Gastroesophageal sphincter (tissue), 4 donors: ENCODE measurements around the gene ADAM12. TPM values are rescaled to one million over a fixed set of nuclear protein-coding genes. Genes with fewer than 3 reads are reported as not detected.

Source experiments
- ATAC-seq: fragments of 150-250 bp; one replicate; pipeline ENCODE4 v1.9.1; 2016; ENCODE audit warnings: mild to moderate bottlenecking, moderate library complexity
- H3K27ac ChIP-seq, 4 donors: fragments of 200-600 bp; sonication (generic) in 3 of 4; 1 replicate in 3 of 4; 2 replicates in 1 of 4; pipeline ENCODE4 v1.5.1; 2016 to 2019
- H3K27me3 ChIP-seq: fragments of 200-600 bp; sonication (generic); one replicate; pipeline ENCODE4 v1.5.1; 2019
- H3K36me3 ChIP-seq, 2 donors: fragments of 200-600 bp; sonication (generic); one replicate each; pipeline ENCODE4 v1.5.1; 2019; ENCODE audit warnings: control low read depth in 1 of 2
- H3K4me1 ChIP-seq, 3 donors: fragments of 200-600 bp; sonication (generic); 1 replicate in 2 of 3; 2 replicates in 1 of 3; pipeline ENCODE4 v1.5.1; 2016 to 2019; ENCODE audit warnings: control low read depth in 2 of 3
- H3K4me3 ChIP-seq, 2 donors: fragments of 200-600 bp; sonication (generic); one replicate each; pipeline ENCODE4 v1.5.1; 2019; ENCODE audit warnings: mild to moderate bottlenecking in 1 of 2, moderate library complexity in 1 of 2
- H3K9me3 ChIP-seq, 3 donors: fragments of 200-600 bp; sonication (generic); one replicate each; pipeline ENCODE4 v1.5.1; 2017 to 2019; ENCODE audit warnings: control low read depth in 2 of 3
- CTCF ChIP-seq, 4 experiments: fragments of 200-600 bp in 2 of 4; fragments of 450-650 bp in 2 of 4; sonication (generic) in 1 of 4; IDR thresholded peaks; one replicate each; pipeline ENCODE4 v1.5.1; 2017 to 2019; ENCODE audit warnings: antibody characterized with exemption in 4 of 4, mild to moderate bottlenecking in 2 of 4, moderate library complexity in 2 of 4
- EP300 ChIP-seq: sonication (generic); formaldehyde crosslinking; IDR thresholded peaks from one replicate; pipeline ENCODE4 v1.6.1; 2017; ENCODE audit warnings: antibody characterized with exemption, mild to moderate bottlenecking
- POLR2A ChIP-seq, 2 donors: fragments of 450-650 bp; IDR thresholded peaks; one replicate each; pipeline ENCODE4 v1.6.1; 2017; ENCODE audit warnings: antibody characterized with exemption in 2 of 2, mild to moderate bottlenecking in 2 of 2, moderate library complexity in 1 of 2
- POLR2AphosphoS5 ChIP-seq: sonication (generic); formaldehyde crosslinking; IDR thresholded peaks from one replicate; pipeline ENCODE4 v1.6.1; 2017; ENCODE audit warnings: antibody characterized with exemption
- WGBS, 2 donors: methylation state at CpG; one replicate each; pipeline ENCODE4 v1.1.5; 2018; ENCODE audit warnings: low coverage in 1 of 2; 5-methylcytosine and 5-hydroxymethylcytosine counted together
- total RNA-seq, 4 donors: library from RNA; depleted of rRNA; stranded (reverse); fragments of >200 nt; gene quantifications; one replicate each; pipeline ENCODE4 v1.1.0, GENCODE V29; 2016

The ADAM12 gene
- total RNA-seq, 4 donors from 2014 or later, result 0.27 to 1.2 (median 0.89) TPM

- no peak overlapping the region for H3K4me3 ChIP-seq
- H3K9me3 ChIP-seq, result no peaks in the 10 kb centered on the region
- no peak for TF ChIP-seq POLR2AphosphoS5
- TF ChIP-seq EP300, result no peak
- no peak for TF ChIP-seq POLR2A (IDR thresholded peaks at IDR 0.05)
- TF ChIP-seq CTCF (IDR thresholded peaks at IDR 0.05), result no peak
- no peaks in the 10 kb centered on the region for H3K4me1 ChIP-seq
- ATAC-seq, result no peak
- H3K27ac ChIP-seq, result no peak overlapping the region
- H3K36me3 ChIP-seq, result no peaks in the 10 kb centered on the region
- peaks cover 3% of the 10 kb centered on the region for H3K27me3 ChIP-seq
- 88 to 90% methylated on average over 2 to 3 of the region's 3 CpGs for WGBS, 2 donors
These were observed 8.9 kb upstream of the ADAM12 start for GRCh38 chr10:126397156-126397555.

- no peaks in the 10 kb centered on the region for H3K4me1 ChIP-seq
- H3K4me3 ChIP-seq, result no peak overlapping the region
- H3K36me3 ChIP-seq, result no peaks in the 10 kb centered on the region
- no peak overlapping the region for H3K27ac ChIP-seq
- peaks cover 17% of the 10 kb centered on the region for H3K27me3 ChIP-seq
- ATAC-seq, result no peak
- TF ChIP-seq CTCF (IDR thresholded peaks at IDR 0.05) (no peak), POLR2A (IDR thresholded peaks at IDR 0.05) (no peak), EP300 (no peak), POLR2AphosphoS5 (no peak)
- H3K9me3 ChIP-seq, result no peaks in the 10 kb centered on the region
- 79 to 100% methylated on average over 1 to 2 of the region's 2 CpGs for WGBS, 2 donors
These were observed 6.7 kb upstream of the ADAM12 start for GRCh38 chr10:126394948-126395347.

- Histone ChIP-seq H3K36me3 (no peaks in the 10 kb centered on the region), H3K27ac (no peak overlapping the region), H3K27me3 (peaks cover 30% of the 10 kb centered on the region), H3K9me3 (no peaks in the 10 kb centered on the region), H3K4me1 (peaks cover 0 to 7% (median 0%) of the 10 kb centered on the region in 3 donors), H3K4me3 (no peak overlapping the region)
- no peak for ATAC-seq
- WGBS, 2 donors, result 91 to 98% methylated on average over 4 of the region's 4 CpGs
- TF ChIP-seq POLR2A (IDR thresholded peaks at IDR 0.05), result no peak
- no peak for TF ChIP-seq CTCF (IDR thresholded peaks at IDR 0.05)
- no peak for TF ChIP-seq POLR2AphosphoS5
- TF ChIP-seq EP300, result no peak
These were observed 4.8 kb upstream of the ADAM12 start for GRCh38 chr10:126393076-126393475.

GRCh38 chr10:126392469-126392868 lies 4.2 kb upstream of the ADAM12 start:
- Histone ChIP-seq H3K4me1 (peaks cover 0 to 13% (median 2%) of the 10 kb centered on the region in 3 donors), H3K27me3 (peaks cover 36% of the 10 kb centered on the region), H3K9me3 (no peaks in the 10 kb centered on the region), H3K4me3 (no peak overlapping the region), H3K27ac (no peak overlapping the region), H3K36me3 (no peaks in the 10 kb centered on the region)
- no peak for ATAC-seq
- WGBS, 2 donors, result 64 to 91% methylated on average over 3 to 8 of the region's 8 CpGs
- no peak for TF ChIP-seq CTCF (IDR thresholded peaks at IDR 0.05)
- TF ChIP-seq POLR2AphosphoS5, result no peak
- TF ChIP-seq POLR2A (IDR thresholded peaks at IDR 0.05), result no peak
- no peak for TF ChIP-seq EP300

- H3K27me3 ChIP-seq, result peaks cover 40% of the 10 kb centered on the region
- 79 to 93% methylated on average over 4 to 6 of the region's 6 CpGs for WGBS, 2 donors
- H3K36me3 ChIP-seq, result no peaks in the 10 kb centered on the region
- no peak for ATAC-seq
- H3K27ac ChIP-seq, result peak overlapping the region in 1 of 4 donors; percentile 41
- peaks cover 0 to 17% (median 6%) of the 10 kb centered on the region in 3 donors for H3K4me1 ChIP-seq
- TF ChIP-seq POLR2A (IDR thresholded peaks at IDR 0.05) (no peak), CTCF (IDR thresholded peaks at IDR 0.05) (no peak), POLR2AphosphoS5 (no peak), EP300 (no peak)
- H3K9me3 ChIP-seq, result no peaks in the 10 kb centered on the region
- no peak overlapping the region for H3K4me3 ChIP-seq
These were observed 3.8 kb upstream of the ADAM12 start for GRCh38 chr10:126392068-126392467.
